ENCODE measurements around the gene COL6A1.

Gene COL6A1

GRCh38 chr21:45983981-45984551, 2.5 kb downstream of the COL6A1 start:
- no peak for DNase-seq

DNA sequence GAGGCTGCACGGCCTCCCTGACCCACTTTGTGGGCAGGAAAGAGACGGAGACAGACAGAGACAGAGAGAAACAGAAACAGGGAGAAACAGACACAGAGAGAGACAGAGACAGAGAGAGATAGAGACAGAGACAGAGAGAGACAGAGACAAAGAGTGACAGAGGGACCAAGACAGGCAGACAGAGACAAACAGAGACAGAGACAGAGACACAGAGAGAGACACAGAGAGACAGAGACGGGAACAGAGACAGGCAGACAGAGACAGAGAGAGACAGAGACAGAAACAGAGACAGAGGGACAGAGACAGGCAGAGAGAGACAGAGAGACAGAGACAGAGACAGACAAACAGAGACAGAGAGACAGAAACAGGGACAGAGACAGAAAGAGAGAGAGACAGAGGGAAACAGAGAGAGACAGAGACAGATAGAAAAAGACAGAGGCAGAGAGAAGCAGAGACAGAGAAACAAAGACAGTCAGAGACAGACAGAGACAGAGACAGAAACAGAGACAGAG, 3.1 kb downstream of the COL6A1 start:
- DNase-seq: no peak

GRCh38 chr21:45985471-45986315, 4.1 kb downstream of the COL6A1 start:
- no peak for DNase-seq

DNA sequence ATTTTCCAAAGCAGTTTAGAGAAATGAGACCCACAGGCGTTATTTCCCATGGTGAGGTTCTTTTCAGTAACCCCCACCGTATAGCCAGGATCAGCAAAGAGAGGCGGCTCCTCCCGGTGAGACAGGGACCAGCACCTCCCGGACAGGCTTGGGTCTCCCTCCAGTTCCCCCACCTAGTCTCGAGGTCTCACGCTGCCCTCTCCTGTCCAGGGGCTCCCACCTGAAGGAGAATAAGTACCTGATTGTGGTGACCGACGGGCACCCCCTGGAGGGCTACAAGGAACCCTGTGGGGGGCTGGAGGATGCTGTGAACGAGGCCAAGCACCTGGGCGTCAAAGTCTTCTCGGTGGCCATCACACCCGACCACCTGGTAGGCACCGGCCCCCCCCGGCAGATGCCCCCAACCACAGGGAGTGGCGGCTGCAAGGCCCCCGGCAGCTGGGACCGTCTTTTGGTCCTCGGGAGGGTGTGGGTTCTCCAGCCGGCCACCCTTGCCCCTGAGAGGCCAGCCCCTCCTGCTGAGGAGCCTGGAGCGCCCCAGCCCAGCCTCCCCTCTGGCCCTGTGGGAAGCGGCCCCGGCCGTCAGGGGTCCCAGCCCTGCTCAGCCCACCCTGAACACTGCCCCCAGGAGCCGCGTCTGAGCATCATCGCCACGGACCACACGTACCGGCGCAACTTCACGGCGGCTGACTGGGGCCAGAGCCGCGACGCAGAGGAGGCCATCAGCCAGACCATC, 4.9 kb downstream of the COL6A1 start:
- no peak for DNase-seq

- no peak for DNase-seq
Observed at GRCh38 chr21:45987121-45987711, 5.6 kb downstream of the COL6A1 start.

DNA sequence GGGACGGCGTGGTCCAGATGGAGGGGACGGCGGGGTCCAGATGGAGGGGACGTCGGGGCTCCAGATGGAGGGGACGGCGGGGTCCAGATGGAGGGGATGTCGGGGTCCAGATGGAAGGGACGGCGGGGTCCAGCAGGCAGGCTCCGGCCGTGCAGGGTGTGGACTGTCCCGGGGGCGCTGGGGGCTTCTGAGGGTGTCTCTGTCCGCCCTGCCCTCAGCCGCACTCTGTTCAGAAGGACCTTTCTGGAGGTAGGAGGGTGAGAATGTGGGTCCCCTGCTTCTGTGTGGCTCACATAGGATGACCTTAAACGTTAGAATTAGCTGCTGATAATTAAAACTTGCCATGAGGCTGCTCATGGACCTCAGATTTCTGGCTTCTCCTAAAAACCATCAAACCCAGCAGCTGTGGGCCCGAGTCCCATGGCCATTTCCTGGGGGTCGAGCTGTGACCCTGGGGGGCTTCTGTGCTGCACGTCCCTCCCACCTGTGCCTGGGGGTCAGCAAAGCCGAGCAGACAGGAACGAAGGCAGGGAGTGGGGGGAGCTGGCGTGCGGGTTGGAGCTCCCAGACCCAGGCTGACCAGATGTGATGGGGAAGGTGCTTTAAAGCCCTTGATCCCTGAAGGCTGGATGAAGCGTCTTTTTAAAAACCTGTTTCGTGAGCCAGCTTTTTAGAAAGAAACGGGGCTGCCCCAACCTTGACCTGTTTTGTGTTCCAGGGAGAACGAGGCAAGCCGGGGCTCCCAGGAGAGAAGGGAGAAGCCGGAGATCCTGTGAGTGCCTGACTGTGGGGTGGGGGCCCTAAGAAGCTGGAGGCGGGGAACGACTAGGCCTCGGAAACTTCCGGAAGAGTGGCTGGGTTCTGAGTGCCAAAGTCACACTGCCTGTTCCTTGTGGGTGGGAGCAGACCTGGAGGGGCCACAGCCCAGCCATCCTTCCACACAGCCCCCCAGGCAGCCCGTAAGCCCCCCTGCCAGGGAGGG, 7.1 kb downstream of the COL6A1 start:
- DNase-seq: no peak

- no peak for DNase-seq
Observed at GRCh38 chr21:45989355-45990048, 7.9 kb downstream of the COL6A1 start.

DNA sequence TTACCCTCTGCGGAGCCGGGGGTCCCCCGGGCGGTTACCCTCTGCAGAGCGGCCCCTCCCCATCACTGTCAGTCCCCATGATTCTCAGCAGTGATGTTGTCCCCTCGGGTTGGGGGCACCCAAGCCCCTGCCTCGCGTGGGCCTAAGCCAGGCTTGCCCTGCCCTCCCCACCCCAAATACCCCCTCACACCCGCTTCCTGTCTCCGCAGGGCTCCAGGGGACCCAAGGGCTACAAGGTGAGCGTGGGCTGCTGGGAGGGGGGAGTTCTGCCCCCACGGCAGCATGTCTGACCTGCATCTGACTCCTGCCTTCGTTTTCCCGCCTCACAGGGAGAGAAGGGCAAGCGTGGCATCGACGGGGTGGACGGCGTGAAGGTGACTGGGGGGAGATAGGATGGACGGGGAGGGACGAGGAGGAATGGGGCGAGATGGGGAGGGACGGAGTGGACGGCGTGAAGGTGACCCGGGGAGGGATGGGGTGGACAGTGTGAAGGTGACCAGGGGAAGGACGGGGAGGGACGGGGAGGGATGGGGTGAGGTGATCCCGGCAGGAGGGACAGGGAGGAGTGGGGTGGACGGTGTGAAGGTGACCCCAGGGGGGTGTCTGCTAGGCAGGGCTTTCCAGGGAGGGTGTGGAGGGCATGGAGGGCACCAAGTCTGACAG, 8.6 kb downstream of the COL6A1 start:
- no peak for DNase-seq

- no peak for DNase-seq
Observed at GRCh38 chr21:45990741-45991605, 9.4 kb downstream of the COL6A1 start.

DNA sequence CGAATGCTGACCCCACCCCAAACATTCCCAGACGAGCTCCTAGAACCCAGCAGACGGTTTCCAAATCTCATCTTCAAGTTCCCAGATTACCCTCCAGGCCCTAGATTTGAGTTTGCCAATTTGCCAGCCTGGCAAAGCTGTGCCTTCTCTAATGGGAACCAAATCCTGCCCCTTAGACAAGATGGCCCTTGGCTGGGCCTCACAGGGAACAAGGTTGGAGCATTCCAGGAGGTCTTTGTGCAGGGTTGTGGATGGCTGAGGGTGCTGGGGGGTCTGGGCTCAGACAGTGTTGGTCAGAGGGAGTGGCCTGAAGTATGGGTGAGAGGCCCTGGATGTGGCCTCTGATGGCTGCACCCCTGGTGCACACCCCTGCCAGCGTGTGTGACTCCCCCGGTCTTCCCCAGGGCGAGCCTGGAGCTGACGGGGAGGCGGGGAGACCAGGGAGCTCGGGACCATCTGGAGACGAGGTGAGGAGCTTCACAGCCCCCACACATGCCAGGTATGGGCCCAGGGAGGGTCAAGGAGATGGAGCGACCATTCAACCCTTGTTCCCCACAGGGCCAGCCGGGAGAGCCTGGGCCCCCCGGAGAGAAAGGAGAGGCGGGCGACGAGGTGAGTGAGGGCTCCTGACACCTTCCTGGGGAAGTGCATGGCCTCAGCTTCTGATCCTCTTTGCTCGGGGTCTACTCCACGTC, 10.2 kb downstream of the COL6A1 start:
- no peak for DNase-seq

GRCh38 chr21:45992301-45993209, 11.0 kb downstream of the COL6A1 start:
- DNase-seq: no peak

- no peak for DNase-seq
Observed at GRCh38 chr21:45993210-45994085, 11.9 kb downstream of the COL6A1 start.

- no peak for DNase-seq
Observed at GRCh38 chr21:45994086-45994661, 12.6 kb downstream of the COL6A1 start.

DNA sequence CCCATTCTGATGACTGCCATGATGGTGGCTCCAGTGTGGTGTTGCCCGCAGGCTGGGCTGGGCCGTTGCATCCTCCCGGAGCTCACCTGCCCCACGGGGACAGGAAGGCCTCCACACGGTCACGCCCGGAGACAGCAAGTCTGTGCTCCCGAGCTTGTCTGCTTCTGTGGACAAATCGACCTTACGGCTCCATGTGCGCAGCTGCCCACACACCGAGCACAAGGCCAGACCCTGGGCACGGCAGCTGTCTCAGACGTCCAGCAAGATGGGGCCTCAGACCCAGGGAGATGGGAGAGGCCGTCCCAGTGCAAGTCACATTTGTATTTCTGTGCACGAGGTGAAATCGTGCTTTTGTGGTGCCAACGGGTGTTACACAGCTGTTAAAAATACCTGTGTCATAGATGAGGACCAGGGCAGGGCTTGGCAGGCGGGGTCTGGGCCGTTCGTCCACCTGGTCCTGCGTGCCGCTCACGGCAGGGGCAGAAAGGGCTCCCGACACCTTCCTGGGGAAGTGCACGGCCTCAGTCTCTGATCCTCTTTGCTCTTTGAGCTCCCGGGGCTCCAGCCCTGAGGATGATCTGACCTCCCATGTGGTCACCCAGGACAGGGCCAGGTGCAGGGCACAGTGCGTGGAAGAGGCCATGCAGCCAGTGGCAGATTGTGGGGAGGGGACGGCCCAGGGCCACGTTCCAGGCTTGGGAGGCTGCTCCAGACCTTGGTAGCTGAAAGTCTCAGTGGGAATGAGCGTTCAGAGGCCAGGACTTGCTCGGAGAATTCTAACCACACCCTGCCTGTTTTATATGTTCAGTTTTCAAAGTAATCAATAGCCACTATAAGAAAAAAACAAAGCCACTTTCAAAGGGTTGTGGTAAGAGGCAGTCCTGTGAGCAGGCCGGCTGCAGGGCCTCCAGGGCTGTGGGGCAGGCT, 13.5 kb downstream of the COL6A1 start:
- no peak for DNase-seq

DNA sequence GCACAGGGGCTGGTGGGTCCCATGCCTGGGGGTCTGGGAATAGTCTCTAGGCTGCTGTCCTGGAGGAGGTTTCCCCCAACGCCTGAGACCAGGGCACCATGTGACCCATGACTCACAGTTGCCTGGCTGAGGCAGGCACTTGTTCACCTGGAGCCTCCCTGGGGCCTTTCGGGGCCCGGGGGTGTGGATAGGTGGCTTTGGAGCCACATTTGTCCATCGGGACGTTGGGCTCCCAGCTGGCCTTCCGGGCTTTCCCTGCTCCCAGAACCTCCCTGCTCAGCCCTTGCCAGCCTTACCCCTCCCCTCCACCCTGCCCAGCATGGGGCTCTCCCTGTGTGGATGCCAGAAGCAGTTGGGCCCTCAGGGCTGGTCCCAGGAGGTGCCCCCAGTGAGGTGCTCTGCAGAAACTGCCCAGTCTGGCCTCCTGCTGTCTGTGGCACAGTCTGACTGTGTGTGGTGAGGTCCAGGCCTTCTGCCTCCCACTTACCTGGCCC, 14.2 kb downstream of the COL6A1 start:
- no peak for DNase-seq
